ENCODE measurements around the gene PLEKHA7. TPM values are rescaled to one million over a fixed set of nuclear protein-coding genes. Genes with fewer than 3 reads are reported as not detected.

The PLEKHA7 gene
- total RNA-seq, 2 donors from 2014 or later, result 17.5 to 21.9 TPM

- H3K4me1 ChIP-seq (ENCODE audit: control insufficient read depth, insufficient read depth, low read length), result peaks cover 31% of the 10 kb centered on the region
- no peak for DNase-seq
- H3K27ac ChIP-seq (ENCODE audit: low read depth, low read length), result no peak overlapping the region
- no peaks in the 10 kb centered on the region for H3K27me3 ChIP-seq (ENCODE audit: control insufficient read depth, insufficient read depth, low read length, poor library complexity, severe bottlenecking)
- H3K4me3 ChIP-seq (ENCODE audit: low read length), result no peak overlapping the region
- H3K27me3 Mint-ChIP-seq (ENCODE audit: insufficient read depth), result no peaks in the 10 kb centered on the region
- H3K9ac ChIP-seq (ENCODE audit: extremely low read depth, low read length, poor library complexity, severe bottlenecking), result no peak overlapping the region
- peak overlapping the region; percentile 3 for H3K27ac Mint-ChIP-seq
- no peaks in the 10 kb centered on the region for H3K9me3 ChIP-seq (ENCODE audit: control insufficient read depth, low read length)
- peaks cover 11% of the 10 kb centered on the region for H3K36me3 Mint-ChIP-seq (ENCODE audit: low read depth)
- TF ChIP-seq CTCF (conservative IDR thresholded peaks at IDR 0.05), result peak; percentile 18
- 82 to 88% methylated on average over 4 of the region's 4 CpGs for WGBS, 2 experiments (ENCODE audit: insufficient coverage in 1 of 2, insufficient read length in 1 of 2)
- H3K36me3 ChIP-seq (ENCODE audit: control insufficient read depth, insufficient read depth, low read length), result peaks cover 9% of the 10 kb centered on the region
- peaks cover 48% of the 10 kb centered on the region for H3K4me1 Mint-ChIP-seq
- H3K9me3 Mint-ChIP-seq, result no peaks in the 10 kb centered on the region
- H3K4me3 Mint-ChIP-seq, result no peak overlapping the region
These were observed 195.9 kb downstream of the PLEKHA7 start for GRCh38 chr11:16818284-16818683.

- H3K27ac ChIP-seq (ENCODE audit: low read depth, low read length), result no peak overlapping the region
- H3K4me3 Mint-ChIP-seq, result no peak overlapping the region
- WGBS, 2 experiments (ENCODE audit: insufficient coverage in 1 of 2, insufficient read length in 1 of 2), result 93 to 98% methylated on average over 4 of the region's 4 CpGs
- H3K4me3 ChIP-seq (ENCODE audit: low read length), result no peak overlapping the region
- no peaks in the 10 kb centered on the region for H3K27me3 Mint-ChIP-seq (ENCODE audit: insufficient read depth)
- H3K4me1 ChIP-seq (ENCODE audit: control insufficient read depth, insufficient read depth, low read length), result peaks cover 37% of the 10 kb centered on the region
- H3K36me3 ChIP-seq (ENCODE audit: control insufficient read depth, insufficient read depth, low read length), result peaks cover 9% of the 10 kb centered on the region
- no peak for TF ChIP-seq CTCF (conservative IDR thresholded peaks at IDR 0.05)
- peaks cover 11% of the 10 kb centered on the region for H3K36me3 Mint-ChIP-seq (ENCODE audit: low read depth)
- no peaks in the 10 kb centered on the region for H3K9me3 Mint-ChIP-seq
- H3K9ac ChIP-seq (ENCODE audit: extremely low read depth, low read length, poor library complexity, severe bottlenecking), result no peak overlapping the region
- no peak overlapping the region for H3K27ac Mint-ChIP-seq
- no peaks in the 10 kb centered on the region for H3K27me3 ChIP-seq (ENCODE audit: control insufficient read depth, insufficient read depth, low read length, poor library complexity, severe bottlenecking)
- peaks cover 54% of the 10 kb centered on the region for H3K4me1 Mint-ChIP-seq
- no peak for DNase-seq
- no peaks in the 10 kb centered on the region for H3K9me3 ChIP-seq (ENCODE audit: control insufficient read depth, low read length)
These were observed 196.9 kb downstream of the PLEKHA7 start for GRCh38 chr11:16817351-16817750.

GRCh38 chr11:16816358-16817270 lies 197.6 kb downstream of the PLEKHA7 start:
- H3K4me1 ChIP-seq (ENCODE audit: control insufficient read depth, insufficient read depth, low read length), result peaks cover 39% of the 10 kb centered on the region

More at GRCh38 chr11:16816358-16817270, 197.6 kb downstream of the PLEKHA7 start:
- no peak for TF ChIP-seq CTCF (conservative IDR thresholded peaks at IDR 0.05)
- peaks cover 56% of the 10 kb centered on the region for H3K4me1 Mint-ChIP-seq
- Histone ChIP-seq H3K4me3 (ENCODE audit: low read length) (no peak overlapping the region), H3K9me3 (ENCODE audit: control insufficient read depth, low read length) (no peaks in the 10 kb centered on the region), H3K9ac (ENCODE audit: extremely low read depth, low read length, poor library complexity, severe bottlenecking) (no peak overlapping the region), H3K27ac (ENCODE audit: low read depth, low read length) (no peak overlapping the region), H3K27me3 (ENCODE audit: control insufficient read depth, insufficient read depth, low read length, poor library complexity, severe bottlenecking) (no peaks in the 10 kb centered on the region), H3K36me3 (ENCODE audit: control insufficient read depth, insufficient read depth, low read length) (peaks cover 9% of the 10 kb centered on the region)
- H3K27me3 Mint-ChIP-seq (ENCODE audit: insufficient read depth), result no peaks in the 10 kb centered on the region
- peaks cover 11% of the 10 kb centered on the region for H3K36me3 Mint-ChIP-seq (ENCODE audit: low read depth)
- no peak for DNase-seq
- WGBS, 2 experiments (ENCODE audit: insufficient coverage in 1 of 2, insufficient read length in 1 of 2), result 95 to 96% methylated on average over 22 to 32 of the region's 32 CpGs
- no peaks in the 10 kb centered on the region for H3K9me3 Mint-ChIP-seq
- H3K4me3 Mint-ChIP-seq, result no peak overlapping the region
- H3K27ac Mint-ChIP-seq, result no peak overlapping the region
